Activated T-helper 1 cell treated with Interleukin-2 at 50 U/mL for 16 hours (primary cell): ENCODE measurements around the gene SSBP1.
A peak's percentile ranks its signal among the peaks of the same experiment; 100 is the strongest.
"Not testable (repeated sequence)": the region's sequence is repeated elsewhere in the genome, so short reads cannot be mapped to it uniquely, and the experiment has no call there.

ENCODE experiments used
- DNase-seq: peaks from one replicate; pipeline ENCODE4 v3.0.0-alpha.2; 2020; ENCODE audit warnings: low read depth

SSBP1 gene, protein sequence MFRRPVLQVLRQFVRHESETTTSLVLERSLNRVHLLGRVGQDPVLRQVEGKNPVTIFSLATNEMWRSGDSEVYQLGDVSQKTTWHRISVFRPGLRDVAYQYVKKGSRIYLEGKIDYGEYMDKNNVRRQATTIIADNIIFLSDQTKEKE

DNA sequence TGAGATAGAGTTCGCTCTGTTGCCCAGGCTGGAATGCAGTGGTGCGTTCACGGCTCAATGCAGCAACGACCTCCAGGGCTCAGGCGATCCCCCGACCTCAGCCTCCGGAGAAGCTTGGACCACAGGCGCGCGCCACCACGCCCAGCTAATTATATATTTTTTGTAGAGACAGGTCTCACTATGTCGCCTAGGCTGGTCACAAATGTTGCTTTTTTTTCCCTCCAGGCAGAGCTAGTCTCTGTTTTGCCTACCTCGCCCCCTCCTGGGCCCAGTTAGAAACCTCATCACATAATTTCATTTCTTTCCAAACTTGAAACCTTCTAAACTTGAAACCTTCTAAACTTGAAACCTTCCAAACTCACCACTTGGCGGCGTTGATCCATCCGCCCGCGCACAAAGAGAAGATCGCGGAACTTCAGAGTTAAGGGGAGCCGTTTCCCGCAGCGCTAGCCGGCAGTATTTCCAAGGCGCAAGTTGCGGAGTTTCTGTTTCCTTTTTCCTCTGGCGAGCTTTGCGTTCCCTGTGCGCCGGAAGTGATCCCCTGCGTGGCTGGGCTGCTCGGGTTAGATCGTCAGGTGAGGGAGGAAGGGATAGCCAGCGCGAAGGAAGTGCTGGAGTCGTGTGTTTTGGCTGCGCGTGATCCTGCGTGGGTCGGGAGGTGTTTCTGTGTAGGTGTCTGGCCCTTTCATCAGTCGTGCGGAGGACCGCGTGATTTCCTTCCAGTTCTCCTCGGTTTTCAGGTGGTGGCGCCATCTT, at the start of gene SSBP1:
TSS of gene SSBP1 (plus strand) at position 523 of the 756 bp plus-strand sequence. CDS start 809 bp downstream, outside the sequence.
- DNase-seq = peak; percentile 83

DNA sequence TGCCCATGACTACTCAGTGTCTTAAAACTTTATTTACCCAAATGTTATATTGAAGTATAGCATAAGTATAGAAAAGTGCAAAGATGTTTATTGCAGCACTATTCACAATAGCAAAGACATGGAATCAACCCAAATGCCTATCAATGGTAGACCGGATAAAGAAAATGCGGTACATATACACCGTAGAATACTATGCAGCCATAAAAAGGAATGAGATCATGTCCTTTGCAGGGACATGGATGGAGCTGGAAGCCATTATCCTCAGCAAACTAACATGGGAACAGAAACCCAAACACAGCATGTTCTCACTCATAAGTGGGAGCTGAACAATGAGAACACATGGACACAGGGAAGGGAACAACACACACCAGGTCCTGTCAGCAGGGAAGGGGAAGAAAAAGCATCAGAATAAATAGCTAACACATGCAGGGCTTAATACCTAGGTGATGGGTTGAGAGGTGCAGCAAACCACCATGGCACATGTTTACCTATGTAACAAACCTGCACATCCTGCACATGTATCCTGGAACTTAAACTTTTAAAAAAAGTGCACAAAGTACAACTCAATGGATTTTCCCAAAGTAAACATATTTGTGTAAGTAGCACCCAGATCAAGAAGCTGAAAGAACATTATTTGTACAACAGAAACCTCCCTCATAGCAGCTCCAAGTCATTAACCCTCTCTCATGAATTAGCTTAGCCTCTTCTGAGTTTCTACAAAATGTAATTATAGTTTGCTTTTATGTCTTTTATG, 48.9 kb upstream of the SSBP1 start:
- not testable (repeated sequence) for DNase-seq

DNA sequence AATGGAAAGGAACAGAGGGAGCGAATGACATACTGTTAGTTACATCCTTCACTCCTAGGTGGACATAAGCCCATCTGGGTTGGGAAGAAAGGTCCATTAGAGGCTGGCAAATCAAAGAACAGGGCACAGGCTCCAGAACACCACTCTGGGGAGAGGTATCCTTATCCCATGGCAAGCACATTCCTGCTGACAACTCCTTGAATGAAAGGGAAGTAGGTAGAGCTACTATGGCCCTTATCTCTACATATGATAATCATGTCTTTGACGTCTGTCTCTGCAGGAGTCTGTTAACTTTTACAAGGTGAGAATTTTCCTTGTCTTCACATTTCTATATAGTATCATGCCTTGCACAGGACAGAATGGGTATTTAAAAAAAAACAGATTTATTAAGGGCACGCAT, 46.6 kb upstream of the SSBP1 start:
- no peak for DNase-seq

DNA sequence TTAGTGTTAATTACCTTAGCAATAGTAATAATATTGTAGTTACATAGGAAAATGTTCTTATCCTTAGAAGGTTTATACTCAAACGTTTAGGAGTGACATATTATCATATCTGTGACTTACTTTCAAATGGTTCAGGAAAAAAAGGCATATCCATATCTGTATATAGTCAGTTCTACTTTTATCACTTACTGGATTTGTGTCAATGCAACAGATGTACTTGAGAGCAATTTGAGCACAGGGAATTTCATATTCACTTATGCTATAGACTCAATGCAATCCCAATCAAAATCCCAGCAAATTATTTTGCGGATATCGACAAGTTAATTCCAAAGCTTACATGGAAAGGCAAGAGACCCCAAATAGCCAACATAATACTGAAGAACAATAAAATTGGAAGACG, 46.2 kb upstream of the SSBP1 start:
- no peak for DNase-seq

DNA sequence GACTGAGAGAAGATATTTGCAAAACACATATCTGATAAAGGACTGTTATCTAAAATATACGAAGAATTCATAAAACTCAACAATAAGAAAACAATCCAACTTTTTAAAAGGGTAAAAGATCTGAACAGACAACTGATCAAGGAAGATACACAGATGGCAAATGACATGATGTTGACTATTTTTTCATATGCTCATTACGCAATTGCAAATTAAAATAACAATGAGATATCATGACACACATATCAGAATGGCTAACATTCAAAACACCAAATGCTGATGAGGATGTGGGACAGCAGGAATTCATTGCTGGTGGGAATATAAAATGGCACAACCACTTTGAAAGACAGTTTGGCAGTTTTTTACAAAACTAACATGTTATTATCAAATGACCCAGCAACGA, 45.1 kb upstream of the SSBP1 start:
- DNase-seq = no peak

DNA sequence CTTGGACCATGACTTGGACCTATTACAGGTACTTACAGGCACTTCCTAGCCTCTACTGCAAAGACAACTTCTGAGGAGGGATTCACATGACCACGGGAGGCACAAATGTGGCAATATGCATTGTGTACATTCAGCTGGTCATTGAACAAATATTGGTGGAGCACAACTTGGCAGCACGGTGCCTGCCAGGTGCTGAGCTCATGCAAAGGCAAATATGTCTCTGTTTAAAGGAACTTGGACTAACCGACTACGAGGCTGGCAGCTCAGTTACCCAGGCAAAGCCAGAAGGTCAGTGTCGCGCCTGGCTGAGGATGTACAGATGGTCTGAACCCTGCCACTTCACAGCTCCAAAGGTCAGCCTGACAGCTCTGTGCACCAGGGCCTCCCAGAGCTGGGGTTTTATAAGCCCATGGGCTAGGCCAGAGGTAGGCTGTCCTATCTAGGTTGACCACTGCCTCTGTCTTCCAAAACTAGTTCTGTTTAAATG, 42.3 kb upstream of the SSBP1 start:
- DNase-seq = no peak

DNA sequence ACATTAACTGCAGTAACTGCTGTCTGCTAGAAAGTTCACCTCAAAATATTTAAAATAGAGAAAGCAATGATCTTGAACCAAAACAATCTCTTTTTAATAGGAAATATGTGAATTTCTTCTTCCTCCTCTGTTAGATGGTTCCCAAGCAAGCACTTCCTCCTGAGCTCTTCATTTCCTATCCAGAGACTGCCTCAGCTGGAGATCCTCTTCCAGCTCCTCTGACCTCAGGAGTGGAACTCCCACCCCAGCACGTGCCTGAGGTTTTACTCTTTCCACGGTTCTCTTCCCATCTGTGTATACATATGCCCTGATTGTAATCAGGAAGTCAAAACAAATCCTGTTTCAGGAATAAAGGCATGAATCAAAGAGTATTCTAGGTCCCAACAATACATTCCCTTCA, 41.8 kb upstream of the SSBP1 start:
- no peak for DNase-seq

DNA sequence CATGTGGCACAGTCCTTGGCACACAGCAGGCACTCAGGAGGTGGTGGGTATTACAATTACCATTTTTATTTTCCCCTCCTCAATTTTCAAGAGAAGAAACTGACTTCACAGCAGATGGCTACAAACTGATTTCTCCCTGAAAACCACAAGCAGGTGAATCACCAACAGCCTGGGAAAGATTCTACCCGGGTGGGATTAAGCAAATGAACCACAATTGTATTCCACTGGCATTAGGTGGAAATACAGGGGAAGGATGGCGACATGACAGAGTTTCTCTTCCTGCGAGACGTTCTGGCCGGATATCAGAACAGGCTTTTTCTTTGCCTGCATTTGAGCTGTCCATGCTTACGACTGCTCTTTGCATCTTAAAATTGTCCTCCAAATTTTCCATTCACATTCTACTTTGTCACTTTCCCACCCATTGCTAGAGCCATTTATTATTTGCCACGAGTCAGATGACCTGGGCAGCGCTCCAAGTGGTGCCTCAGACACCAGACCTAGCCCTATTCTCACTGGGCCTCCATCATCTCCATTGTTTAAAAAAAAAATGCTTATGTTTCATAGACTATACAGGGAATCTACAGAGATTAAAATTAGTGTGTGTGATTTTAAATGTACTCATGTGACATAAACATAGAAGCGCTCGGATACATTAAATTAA, 40.8 kb upstream of the SSBP1 start:
- DNase-seq = no peak

DNA sequence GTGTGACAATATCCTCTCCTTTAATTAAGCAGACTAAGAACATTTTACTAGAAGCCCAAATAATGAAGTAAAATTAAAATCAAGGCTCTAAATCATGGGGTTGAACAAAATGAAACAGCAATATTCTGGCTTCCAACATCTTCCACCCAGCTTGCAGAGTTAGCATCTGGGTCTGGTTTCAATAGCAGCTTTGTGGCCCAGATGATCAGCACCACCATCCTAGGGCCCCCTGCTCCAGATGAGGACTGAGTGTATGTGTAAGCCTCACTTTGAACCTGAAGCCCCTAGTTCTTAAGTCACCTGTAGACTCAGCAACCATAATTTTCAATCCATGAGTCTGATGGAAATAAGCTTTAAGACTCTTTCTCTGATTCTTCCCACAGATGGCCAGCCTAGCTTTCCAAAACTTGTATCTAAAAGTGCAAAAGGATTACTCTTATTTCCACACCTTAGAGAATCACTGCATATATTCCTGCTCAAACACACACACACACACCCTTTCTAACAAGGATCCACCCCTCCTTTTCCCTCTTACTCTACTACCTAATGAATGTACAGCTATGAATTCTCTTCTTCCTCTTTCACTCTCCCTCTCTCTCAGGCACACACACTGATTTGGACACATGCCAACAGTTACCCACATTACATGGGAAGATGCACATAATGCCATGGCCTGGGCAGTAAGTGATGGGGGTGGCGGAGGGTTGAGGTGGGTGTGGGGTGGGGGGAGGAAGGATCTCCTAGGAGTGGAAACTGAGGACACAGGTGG, 39.7 kb upstream of the SSBP1 start:
- DNase-seq = no peak

DNA sequence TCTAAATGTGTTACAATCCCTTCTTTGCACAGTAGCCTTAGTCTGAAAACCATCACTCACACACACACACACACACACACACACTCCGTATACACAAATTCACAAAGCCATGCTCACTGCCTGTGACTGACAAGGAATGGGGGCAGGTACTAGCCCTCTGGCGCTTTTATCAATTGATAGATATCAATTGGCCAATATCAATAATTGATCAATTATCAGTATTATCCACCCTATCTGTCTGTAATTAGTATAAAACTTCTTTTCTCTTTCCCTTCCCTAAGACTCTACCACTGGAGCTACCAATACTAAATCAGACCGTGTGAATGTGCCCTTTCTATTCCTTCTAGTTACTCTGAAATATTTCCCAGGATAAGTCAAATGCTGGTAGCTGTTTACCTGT, 38.3 kb upstream of the SSBP1 start:
- no peak for DNase-seq

DNA sequence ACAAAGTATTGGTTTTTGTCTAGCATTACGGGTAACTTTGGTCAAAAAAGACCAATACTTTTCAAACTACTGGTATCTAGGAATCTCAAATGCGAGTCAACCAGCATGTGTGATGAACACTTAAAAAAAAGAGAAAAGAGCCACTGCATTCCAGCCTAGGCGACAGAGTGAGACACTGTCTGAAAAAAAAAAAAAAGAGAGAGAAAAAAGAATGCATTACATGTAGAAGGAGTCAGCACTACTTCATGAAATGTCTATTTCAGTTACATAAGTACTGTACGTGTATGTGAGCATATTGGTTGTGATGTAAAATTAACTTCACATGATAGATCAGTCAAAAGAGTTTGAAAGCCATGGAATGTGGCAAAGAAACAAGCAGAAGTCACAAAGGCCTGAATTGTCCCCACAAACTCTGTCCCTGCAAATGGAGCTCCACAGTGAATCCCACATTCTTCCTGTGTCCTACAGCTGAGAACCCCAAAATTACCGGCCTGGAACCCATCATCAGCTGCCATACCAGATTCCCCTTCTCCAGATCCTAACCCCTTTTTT, 37.8 kb upstream of the SSBP1 start:
- DNase-seq = no peak

DNA sequence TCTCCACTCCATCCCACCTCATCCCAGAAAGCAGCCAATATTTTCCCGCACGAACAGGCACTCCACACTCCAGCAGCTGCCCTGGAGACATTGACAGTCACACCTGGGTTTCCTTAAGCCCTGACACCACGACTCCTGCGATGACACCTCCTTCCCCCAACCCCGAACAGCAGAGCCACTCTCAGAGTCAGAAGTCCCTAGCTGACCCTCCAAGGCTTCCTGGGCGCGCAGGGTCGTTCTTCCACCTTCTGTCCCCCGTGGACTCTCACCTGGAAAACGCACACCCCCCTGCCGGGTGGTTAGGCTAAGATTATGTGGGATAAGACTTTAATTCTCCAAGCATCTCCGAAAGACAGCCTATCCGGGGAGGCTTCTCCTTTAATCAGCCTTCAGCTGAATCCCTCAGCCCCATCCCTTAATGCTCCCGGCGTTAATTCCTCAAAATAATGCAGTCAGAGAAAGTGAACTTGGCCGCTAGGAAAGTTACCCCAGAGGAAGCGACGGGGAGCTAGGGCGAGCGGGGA, 37.2 kb upstream of the SSBP1 start:
- no peak for DNase-seq

DNA sequence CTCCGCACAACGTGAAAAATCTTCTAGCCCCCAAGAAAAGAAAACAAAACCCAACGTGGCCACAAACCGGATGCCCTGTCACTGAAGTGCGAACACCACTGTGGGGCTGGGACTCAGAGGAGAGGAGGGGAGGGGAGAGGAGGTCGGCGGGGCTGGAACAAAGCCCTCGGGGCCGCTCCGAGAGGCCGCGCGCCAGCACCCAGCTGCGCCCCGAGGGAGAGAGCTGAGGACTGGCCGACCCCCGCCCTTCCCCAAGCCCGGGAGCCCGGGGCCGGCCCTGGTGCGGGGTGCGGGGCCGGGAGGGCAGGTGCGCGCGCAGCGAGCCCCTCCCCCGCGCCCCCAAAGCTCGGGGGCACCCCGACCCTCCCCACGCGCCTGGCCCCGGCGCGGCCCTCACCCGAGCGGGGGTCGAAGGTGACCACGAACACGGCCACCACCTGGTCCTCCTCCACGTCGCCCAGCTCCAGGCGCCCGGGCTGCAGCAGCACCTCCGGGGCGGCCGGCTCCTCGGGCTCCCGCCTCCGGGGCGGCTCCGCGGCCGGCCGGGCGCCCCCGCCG, 36.6 kb upstream of the SSBP1 start:
- DNase-seq = peak; percentile 55

DNA sequence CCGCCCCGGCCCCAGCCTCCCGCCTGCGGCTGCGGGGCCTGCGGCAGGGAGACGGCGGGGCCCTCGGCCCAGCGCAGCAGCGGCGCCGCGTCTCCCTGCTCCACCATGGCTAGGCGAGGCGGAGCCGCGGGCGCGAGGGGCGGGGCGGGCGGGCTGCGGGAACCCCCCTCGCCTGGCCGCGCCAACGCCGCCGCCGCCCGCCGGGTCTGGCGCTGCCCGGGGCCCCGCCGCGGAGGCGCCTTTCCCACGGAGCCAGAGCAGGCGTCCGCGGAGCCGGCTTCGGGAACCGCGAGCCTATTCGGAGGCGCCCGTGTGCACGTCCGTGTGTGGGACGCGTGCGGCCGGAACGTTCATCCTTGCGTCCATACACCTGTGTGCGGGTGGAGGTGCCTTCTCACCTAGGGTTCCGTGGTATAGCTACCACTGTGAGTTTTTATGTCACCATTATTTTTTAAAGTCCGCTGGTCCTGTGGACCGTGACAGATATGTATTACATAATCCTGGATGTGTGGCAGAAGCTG, 36.1 kb upstream of the SSBP1 start, which contains the start of gene DENND11:
TSS of gene DENND11 (minus strand) at position 120 of the 521 bp plus-strand sequence. CDS start at position 107, 13 bp downstream.
- peak; percentile 34 for DNase-seq

DNA sequence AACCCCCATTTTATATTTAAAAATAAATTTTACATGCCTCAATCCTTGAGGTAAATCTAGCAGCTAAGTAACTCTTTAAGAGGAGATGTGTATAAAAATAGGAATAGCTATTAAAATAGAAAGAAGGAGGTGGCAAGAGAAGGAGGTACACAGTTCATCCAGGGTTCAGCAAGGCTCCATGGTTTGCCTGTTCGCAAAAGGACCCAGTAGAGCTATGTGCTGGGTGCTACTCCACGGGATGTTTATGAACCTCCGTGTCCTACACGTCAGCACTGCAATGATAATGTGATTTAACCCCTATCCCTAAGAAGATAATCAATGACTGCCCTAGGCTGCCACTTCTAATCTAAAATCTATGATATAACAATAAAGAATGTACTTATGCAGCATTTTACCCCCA, 35.3 kb upstream of the SSBP1 start:
- no peak for DNase-seq

DNA sequence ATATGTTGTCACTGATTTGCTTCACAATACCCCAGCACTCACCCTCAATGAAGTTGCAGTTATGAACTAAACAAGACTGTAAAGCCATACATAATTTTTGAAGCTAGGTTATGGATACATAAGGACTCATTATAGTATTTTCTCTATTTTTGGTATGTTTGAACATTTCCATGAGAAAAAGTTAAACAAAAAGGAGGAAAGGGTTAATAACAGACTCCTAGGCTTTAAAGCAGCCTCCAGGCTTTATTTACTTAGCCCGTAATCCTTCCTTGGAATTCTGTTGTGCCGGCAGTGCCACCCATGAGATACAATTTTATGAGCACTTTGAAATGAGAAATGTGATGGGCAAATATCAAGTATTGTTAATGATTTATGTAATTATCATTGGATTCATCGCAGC, 34.0 kb upstream of the SSBP1 start:
- DNase-seq = no peak

DNA sequence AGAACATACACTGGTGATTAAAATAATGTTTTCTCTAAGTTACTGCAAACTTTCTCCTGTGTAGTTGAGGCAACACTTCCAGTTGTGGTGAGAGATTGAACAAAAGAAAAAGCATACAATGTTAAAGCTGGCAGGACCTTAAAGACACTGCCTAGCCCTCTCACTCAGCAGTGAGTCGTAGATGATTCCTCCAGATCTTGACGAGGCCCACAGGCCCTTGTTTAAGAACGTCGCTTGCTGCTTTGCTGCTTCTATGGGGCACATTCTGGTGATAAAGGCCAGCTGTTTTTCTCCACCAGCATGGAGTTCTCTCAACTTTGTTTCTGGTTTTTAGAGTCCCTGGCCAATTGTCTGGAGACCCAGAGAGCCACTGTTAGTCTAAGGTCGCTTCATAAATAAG, 33.4 kb upstream of the SSBP1 start:
- DNase-seq = no peak

DNA sequence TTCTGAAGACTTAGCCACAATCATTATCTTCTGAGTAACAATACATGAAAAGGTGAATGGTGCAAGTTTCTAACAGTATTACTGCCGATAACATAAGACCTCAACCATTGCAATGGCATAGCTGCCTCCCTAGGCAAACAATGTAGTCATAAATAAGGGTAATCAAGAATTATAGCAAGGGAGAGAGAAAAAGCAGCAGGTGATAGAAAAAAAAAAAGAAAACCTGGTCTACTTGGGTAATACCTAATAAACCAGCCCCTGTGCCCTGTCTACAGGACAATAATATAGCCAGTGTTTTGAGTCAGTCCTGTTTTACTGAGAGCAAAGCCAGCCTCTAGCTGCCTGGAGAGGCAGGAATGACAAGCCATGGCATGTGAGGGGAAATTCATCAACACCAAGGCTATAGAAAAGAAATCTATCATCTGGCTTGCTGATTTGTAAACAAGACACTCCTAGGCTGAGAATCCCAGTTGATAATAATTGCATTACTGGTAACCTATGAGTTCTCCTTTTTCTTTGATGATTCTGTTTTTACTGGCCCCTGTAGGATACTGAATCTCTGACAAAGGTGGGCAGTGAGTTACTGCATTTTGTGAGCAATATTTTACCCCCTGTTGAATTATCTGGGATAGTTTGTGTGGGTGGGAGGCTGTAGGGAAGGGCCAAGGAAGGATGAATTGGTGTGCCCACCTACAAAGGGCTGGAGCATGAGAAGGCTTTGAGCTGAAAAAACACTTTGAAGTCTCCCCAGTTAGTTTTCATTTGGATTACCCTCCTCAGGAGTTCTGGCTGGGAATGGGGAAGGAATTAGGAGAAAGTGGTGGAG, 31.7 kb upstream of the SSBP1 start:
- DNase-seq = no peak

DNA sequence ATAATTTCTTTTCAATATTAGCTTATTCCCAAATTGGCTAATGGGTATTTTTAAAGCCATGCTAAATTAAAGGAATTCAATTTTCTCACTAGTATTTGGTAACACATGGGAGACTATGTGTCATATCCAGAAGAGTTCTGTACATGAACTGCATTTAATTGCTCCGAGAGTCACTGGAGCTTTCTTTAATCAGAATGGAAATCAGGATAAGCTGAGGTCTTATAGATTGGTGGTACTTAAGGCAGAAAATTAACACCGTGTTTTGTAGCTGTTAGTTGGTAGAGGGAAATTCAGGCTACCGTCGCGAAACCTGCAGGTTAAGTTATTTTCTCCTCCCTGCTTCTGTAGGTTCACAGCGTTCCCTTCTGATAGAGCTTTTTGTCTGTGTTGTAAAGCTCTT, 29.8 kb upstream of the SSBP1 start, which contains the start of gene WEE2:
TSS of gene WEE2 (plus strand) at position 3 of the 400 bp plus-strand sequence. CDS start 406 bp downstream, outside the sequence.
- DNase-seq = no peak
